Activated naive CD8-positive, alpha-beta T cell treated with anti-CD3 and anti-CD28 coated beads, Interleukin-2, amount 50 U/mL, for 24 hours (primary cell): ENCODE results near the gene TRPM2.
A peak's percentile ranks its signal among the peaks of the same experiment; 100 is the strongest.

Experiments used
- ATAC-seq: fragments of 150-1000 bp; cut with Tn5 transposase; one replicate; pipeline ENCODE4 v1.10.0; 2021
- DNase-seq: peaks from one replicate; pipeline ENCODE4 v3.0.0; 2021
- H3K27ac Mint-ChIP-seq: one replicate; pipeline ENCODE4 v1.8.0; 2021; ENCODE audit warnings: mild to moderate bottlenecking, mixed read lengths
- H3K27me3 Mint-ChIP-seq: one replicate; pipeline ENCODE4 v1.8.0; 2021; ENCODE audit warnings: mixed read lengths
- H3K36me3 Mint-ChIP-seq: one replicate; pipeline ENCODE4 v1.8.0; 2021; ENCODE audit warnings: low read depth, mixed read lengths
- H3K4me1 Mint-ChIP-seq: one replicate; pipeline ENCODE4 v1.8.0; 2021; ENCODE audit warnings: mixed read lengths
- H3K4me3 Mint-ChIP-seq: one replicate; pipeline ENCODE4 v1.8.0; 2021; ENCODE audit warnings: mild to moderate bottlenecking, moderate library complexity, mixed read lengths
- H3K9me3 Mint-ChIP-seq: one replicate; pipeline ENCODE4 v1.8.0; 2021; ENCODE audit warnings: mixed read lengths

The TRPM2 gene

GRCh38 chr21:44366586-44367211 lies 13.3 kb downstream of the TRPM2 start:
- Mint-ChIP-seq H3K4me1 (no peaks in the 10 kb centered on the region), H3K9me3 (peaks cover 8% of the 10 kb centered on the region), H3K27me3 (no peaks in the 10 kb centered on the region), H3K27ac (no peak overlapping the region), H3K36me3 (no peaks in the 10 kb centered on the region), H3K4me3 (no peak overlapping the region)
- ATAC-seq = no peak
- no peak for DNase-seq

- no peak overlapping the region for H3K4me3 Mint-ChIP-seq
- peaks cover 2% of the 10 kb centered on the region for H3K4me1 Mint-ChIP-seq
- DNase-seq (no peak), ATAC-seq (no peak)
- no peaks in the 10 kb centered on the region for H3K9me3 Mint-ChIP-seq
- no peaks in the 10 kb centered on the region for H3K27me3 Mint-ChIP-seq
- H3K27ac Mint-ChIP-seq = no peak overlapping the region
- H3K36me3 Mint-ChIP-seq = no peaks in the 10 kb centered on the region
Measured at GRCh38 chr21:44368711-44369446, 15.5 kb downstream of the TRPM2 start.

- Mint-ChIP-seq H3K9me3 (no peaks in the 10 kb centered on the region), H3K4me1 (peaks cover 10% of the 10 kb centered on the region), H3K27ac (no peak overlapping the region), H3K27me3 (no peaks in the 10 kb centered on the region), H3K4me3 (no peak overlapping the region), H3K36me3 (peaks cover 4% of the 10 kb centered on the region)
- no peak for DNase-seq
- no peak for ATAC-seq
Measured at GRCh38 chr21:44370027-44370735, 16.8 kb downstream of the TRPM2 start.

GRCh38 chr21:44370786-44371410 lies 17.5 kb downstream of the TRPM2 start:
- DNase-seq = no peak
- no peak overlapping the region for H3K4me3 Mint-ChIP-seq
- H3K27me3 Mint-ChIP-seq = no peaks in the 10 kb centered on the region
- no peak for ATAC-seq
- no peak overlapping the region for H3K27ac Mint-ChIP-seq
- H3K9me3 Mint-ChIP-seq = no peaks in the 10 kb centered on the region
- H3K4me1 Mint-ChIP-seq = peaks cover 18% of the 10 kb centered on the region
- H3K36me3 Mint-ChIP-seq = peaks cover 5% of the 10 kb centered on the region

GRCh38 chr21:44371596-44371995 lies 18.2 kb downstream of the TRPM2 start:
- no peaks in the 10 kb centered on the region for H3K27me3 Mint-ChIP-seq
- no peak overlapping the region for H3K4me3 Mint-ChIP-seq
- H3K9me3 Mint-ChIP-seq = no peaks in the 10 kb centered on the region
- no peak overlapping the region for H3K27ac Mint-ChIP-seq
- H3K36me3 Mint-ChIP-seq = peaks cover 5% of the 10 kb centered on the region
- H3K4me1 Mint-ChIP-seq = peaks cover 20% of the 10 kb centered on the region
- ATAC-seq (no peak), DNase-seq (no peak)

GRCh38 chr21:44372616-44373015 lies 19.2 kb downstream of the TRPM2 start:
- no peak overlapping the region for H3K27ac Mint-ChIP-seq
- peaks cover 20% of the 10 kb centered on the region for H3K4me1 Mint-ChIP-seq
- no peak for DNase-seq
- no peak for ATAC-seq
- no peaks in the 10 kb centered on the region for H3K27me3 Mint-ChIP-seq
- no peaks in the 10 kb centered on the region for H3K9me3 Mint-ChIP-seq
- H3K36me3 Mint-ChIP-seq = peaks cover 5% of the 10 kb centered on the region
- H3K4me3 Mint-ChIP-seq = no peak overlapping the region

- H3K27me3 Mint-ChIP-seq = no peaks in the 10 kb centered on the region
- H3K36me3 Mint-ChIP-seq = peaks cover 5% of the 10 kb centered on the region
- DNase-seq = no peak
- H3K9me3 Mint-ChIP-seq = no peaks in the 10 kb centered on the region
- no peak overlapping the region for H3K4me3 Mint-ChIP-seq
- no peak for ATAC-seq
- no peak overlapping the region for H3K27ac Mint-ChIP-seq
- peaks cover 20% of the 10 kb centered on the region for H3K4me1 Mint-ChIP-seq
Measured at GRCh38 chr21:44374601-44375280, 21.3 kb downstream of the TRPM2 start.

- H3K4me3 Mint-ChIP-seq = no peak overlapping the region
- ATAC-seq (no peak), DNase-seq (no peak)
- H3K27me3 Mint-ChIP-seq = no peaks in the 10 kb centered on the region
- peak overlapping the region; percentile 29 for H3K27ac Mint-ChIP-seq
- H3K4me1 Mint-ChIP-seq = peaks cover 20% of the 10 kb centered on the region
- H3K36me3 Mint-ChIP-seq = peaks cover 5% of the 10 kb centered on the region
- H3K9me3 Mint-ChIP-seq = no peaks in the 10 kb centered on the region
Measured at GRCh38 chr21:44375281-44375651, 21.8 kb downstream of the TRPM2 start.

- Mint-ChIP-seq H3K36me3 (peaks cover 5% of the 10 kb centered on the region), H3K27ac (peak overlapping the region; percentile 29)
- no peak for DNase-seq
Measured at GRCh38 chr21:44375761-44376241, 22.4 kb downstream of the TRPM2 start.

GRCh38 chr21:44376606-44377005 lies 23.2 kb downstream of the TRPM2 start:
- no peak for DNase-seq
- Mint-ChIP-seq H3K4me3 (no peak overlapping the region), H3K27ac (no peak overlapping the region), H3K27me3 (no peaks in the 10 kb centered on the region), H3K4me1 (peaks cover 20% of the 10 kb centered on the region), H3K9me3 (no peaks in the 10 kb centered on the region), H3K36me3 (peaks cover 5% of the 10 kb centered on the region)
- no peak for ATAC-seq

More at GRCh38 chr21:44375761-44376241, 22.4 kb downstream of the TRPM2 start:
- H3K9me3 Mint-ChIP-seq = no peaks in the 10 kb centered on the region
- H3K4me3 Mint-ChIP-seq = no peak overlapping the region
- peaks cover 20% of the 10 kb centered on the region for H3K4me1 Mint-ChIP-seq
- H3K27me3 Mint-ChIP-seq = no peaks in the 10 kb centered on the region
- ATAC-seq = no peak

- H3K27me3 Mint-ChIP-seq = no peaks in the 10 kb centered on the region
- ATAC-seq = no peak
Measured at GRCh38 chr21:44377201-44377921, 23.9 kb downstream of the TRPM2 start.

GRCh38 chr21:44377922-44378645 lies 24.7 kb downstream of the TRPM2 start:
- DNase-seq = no peak
- H3K27ac Mint-ChIP-seq = no peak overlapping the region
- H3K9me3 Mint-ChIP-seq = peaks cover 5% of the 10 kb centered on the region
- H3K36me3 Mint-ChIP-seq = peaks cover 11% of the 10 kb centered on the region
- H3K4me3 Mint-ChIP-seq = no peak overlapping the region
- H3K27me3 Mint-ChIP-seq = no peaks in the 10 kb centered on the region
- ATAC-seq = no peak
- peaks cover 20% of the 10 kb centered on the region for H3K4me1 Mint-ChIP-seq

More at GRCh38 chr21:44377201-44377921, 23.9 kb downstream of the TRPM2 start:
- Mint-ChIP-seq H3K9me3 (peaks cover 5% of the 10 kb centered on the region), H3K4me3 (no peak overlapping the region), H3K36me3 (peaks cover 11% of the 10 kb centered on the region), H3K27ac (no peak overlapping the region), H3K4me1 (peaks cover 20% of the 10 kb centered on the region)
- no peak for DNase-seq
